GM23338 (cell line): ENCODE data around the gene SARS1. TPM values are rescaled to one million over a fixed set of nuclear protein-coding genes. Genes with fewer than 3 reads are reported as not detected.

Source experiments
- ATAC-seq: fragments of 200-7000 bp; cut with Tn5 transposase; 3 replicates; pipeline ENCODE4 v1.9.1; 2020
- DNase-seq: peaks from one replicate; pipeline ENCODE4 v3.0.0-alpha.2; 2015; ENCODE audit warnings: low spot score
- H2AFZ ChIP-seq: fragments of 200-600 bp; sonication (generic); 2 replicates; pipeline ENCODE4 v1.8.0; 2016; ENCODE audit warnings: antibody characterized with exemption, mild to moderate bottlenecking, moderate library complexity
- H3F3A ChIP-seq: fragments of 200-600 bp; sonication (generic); replicated peaks from 2 replicates; pipeline ENCODE4 v1.8.0; 2017; ENCODE audit warnings: antibody characterized with exemption, mixed run types, low read depth
- H3K27ac ChIP-seq: fragments of 200-600 bp; sonication (generic); 2 replicates; pipeline ENCODE4 v1.6.1; 2016; ENCODE audit warnings: low read depth
- H3K27me3 ChIP-seq: fragments of 200-600 bp; sonication (generic); 2 replicates; pipeline ENCODE4 v1.8.0; 2016; ENCODE audit warnings: mild to moderate bottlenecking, mixed run types, moderate library complexity; ENCODE audit not compliant: insufficient read depth
- H3K36me3 ChIP-seq: fragments of 200-600 bp; sonication (generic); 2 replicates; pipeline ENCODE4 v1.8.0; 2016; ENCODE audit warnings: mild to moderate bottlenecking; ENCODE audit not compliant: insufficient read depth
- H3K4me1 ChIP-seq: fragments of 200-600 bp; sonication (generic); 2 replicates; pipeline ENCODE4 v1.8.0; 2016; ENCODE audit warnings: mild to moderate bottlenecking, moderate library complexity; ENCODE audit not compliant: insufficient read depth
- H3K4me2 ChIP-seq: fragments of 200-600 bp; sonication (generic); 2 replicates; pipeline ENCODE4 v1.7.1; 2017; ENCODE audit warnings: mixed run types
- H3K4me3 ChIP-seq: fragments of 200-600 bp; sonication (generic); 2 replicates; pipeline ENCODE4 v1.6.1; 2016; ENCODE audit warnings: mixed run types
- H3K79me2 ChIP-seq: fragments of 200-600 bp; sonication (generic); replicated peaks from 2 replicates; pipeline ENCODE4 v1.8.0; 2017; ENCODE audit warnings: mild to moderate bottlenecking; ENCODE audit not compliant: insufficient read depth
- H3K9me2 ChIP-seq: fragments of 200-600 bp; sonication (generic); 2 replicates; pipeline ENCODE4 v1.8.0; 2017; ENCODE audit not compliant: insufficient read depth
- H4K20me1 ChIP-seq: fragments of 200-600 bp; sonication (generic); replicated peaks from 2 replicates; pipeline ENCODE4 v1.8.0; 2017; ENCODE audit warnings: mild to moderate bottlenecking; ENCODE audit not compliant: insufficient read depth
- H3K27ac Mint-ChIP-seq: 2 replicates; pipeline ENCODE4 v1.8.0; 2020; ENCODE audit warnings: inconsistent platforms, mild to moderate bottlenecking, moderate library complexity, mixed read lengths
- H3K27me3 Mint-ChIP-seq: 3 replicates; pipeline ENCODE4 v1.8.0; 2022; ENCODE audit warnings: low read depth, mild to moderate bottlenecking, moderate library complexity, mixed read lengths, inconsistent platforms; ENCODE audit not compliant: insufficient read depth, poor library complexity
- H3K36me3 Mint-ChIP-seq: 3 replicates; pipeline ENCODE4 v1.8.0; 2021; ENCODE audit warnings: low read depth, mild to moderate bottlenecking, inconsistent platforms, moderate library complexity, mixed read lengths
- H3K4me1 Mint-ChIP-seq: 3 replicates; pipeline ENCODE4 v1.8.0; 2020; ENCODE audit warnings: mild to moderate bottlenecking, inconsistent platforms, mixed read lengths
- H3K4me3 Mint-ChIP-seq: 3 replicates; pipeline ENCODE4 v1.8.0; 2021; ENCODE audit warnings: moderate library complexity, mild to moderate bottlenecking, inconsistent platforms, mixed read lengths
- H3K9me3 Mint-ChIP-seq: 3 replicates; pipeline ENCODE4 v1.8.0; 2020; ENCODE audit warnings: moderate library complexity, mild to moderate bottlenecking, inconsistent platforms, mixed read lengths
- CREB1 ChIP-seq: fragments of 250-450 bp; sonication (Bioruptor Pico); IDR thresholded peaks from 2 replicates; pipeline ENCODE4 v1.5.0; 2020; ENCODE audit warnings: low read depth, mild to moderate bottlenecking, moderate library complexity
- EZH2 ChIP-seq: fragments of 200-600 bp; sonication (generic); IDR thresholded peaks from one replicate; pipeline ENCODE4 v1.8.0; 2017; ENCODE audit warnings: antibody characterized with exemption, mild to moderate bottlenecking, low read depth; ENCODE audit not compliant: unreplicated experiment
- EZH2phosphoT487 ChIP-seq: fragments of 200-600 bp; sonication (generic); IDR thresholded peaks from one replicate; pipeline ENCODE4 v1.8.1; 2018; ENCODE audit warnings: antibody characterized with exemption; ENCODE audit not compliant: unreplicated experiment
- ZNF331 ChIP-seq: fragments of 250-450 bp; sonication (Bioruptor Pico); IDR thresholded peaks from 2 replicates; pipeline ENCODE4 v1.5.0; 2020; ENCODE audit warnings: low read depth, mild to moderate bottlenecking, moderate library complexity
- polyA plus RNA-seq: library from polyadenylated mRNA; unstranded; fragments of >200 nt; fragmentation: Nextera tagmentation; extraction: Ambion mirVana; gene quantifications from 2 replicates; pipeline ENCODE4 v1.2.1, GENCODE V29; 2016
- total RNA-seq: library from RNA; depleted of rRNA; stranded (reverse); fragments of >200 nt; shearing (Covaris generic); gene quantifications from 2 replicates; pipeline ENCODE4 v1.2.3, GENCODE V29; 2014
- TF ChIP-seq, protein P1 (sequence below), 2 experiments: fragments of 200-600 bp in 1 of 2; sonication (generic) in 1 of 2; conservative IDR thresholded peaks; 2 replicates each; pipeline versions ENCODE4 v1.5.1 to v1.6.1; 2016 to 2017; ENCODE audit warnings: antibody characterized with exemption in 2 of 2, low read depth in 2 of 2, mild to moderate bottlenecking in 2 of 2, moderate library complexity in 1 of 2
- TF ChIP-seq, protein P2 (sequence below): fragments of 250-450 bp; sonication (Bioruptor Pico); IDR thresholded peaks from 2 replicates; pipeline ENCODE4 v1.5.0; 2020; ENCODE audit warnings: mild to moderate bottlenecking, moderate library complexity

Gene SARS1
- total and polyA plus RNA-seq, 2 experiments from 2014 or later = 141 to 166 TPM

DNA sequence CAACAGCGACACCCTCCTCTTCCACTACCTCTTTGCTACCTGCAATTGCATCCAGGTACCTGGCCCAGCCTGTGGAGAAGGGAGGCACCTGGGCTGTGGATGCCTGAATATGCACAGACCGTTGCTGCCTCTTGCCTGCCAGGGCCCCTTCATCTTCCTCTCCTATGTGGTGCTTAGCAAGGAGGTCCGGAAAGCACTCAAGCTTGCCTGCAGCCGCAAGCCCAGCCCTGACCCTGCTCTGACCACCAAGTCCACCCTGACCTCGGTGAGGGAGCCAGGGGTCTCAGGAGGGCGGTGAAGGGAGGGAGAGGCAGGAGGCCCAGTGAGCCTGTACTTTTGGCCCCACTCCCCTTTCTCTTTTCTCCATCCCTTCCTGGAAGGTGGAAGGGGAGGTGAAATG, 57.7 kb downstream of the SARS1 start:
- peaks cover 14% of the 10 kb centered on the region for H3K27me3 Mint-ChIP-seq
- ATAC-seq (no peak), DNase-seq (no peak)
- H3F3A ChIP-seq = peaks cover 3% of the 10 kb centered on the region; the same call in 1 of the 2 replicates
- H3K4me1 Mint-ChIP-seq = peaks cover 22% of the 10 kb centered on the region
- H3K4me2 ChIP-seq = no peak overlapping the region
- H3K4me3 ChIP-seq = no peak overlapping the region
- H3K36me3 ChIP-seq = no peaks in the 10 kb centered on the region
- H3K9me3 Mint-ChIP-seq = no peaks in the 10 kb centered on the region; the same call in 2 of the 3 replicates
- H3K27ac ChIP-seq = no peak overlapping the region
- no peaks in the 10 kb centered on the region for H3K27me3 ChIP-seq
- H3K9me2 ChIP-seq = no peaks in the 10 kb centered on the region
- no peak for TF ChIP-seq EZH2
- TF ChIP-seq EZH2phosphoT487 = no peak
- no peak for TF ChIP-seq CREB1 (CRISPR knock-in tag)
- TF ChIP-seq, protein P1, sequence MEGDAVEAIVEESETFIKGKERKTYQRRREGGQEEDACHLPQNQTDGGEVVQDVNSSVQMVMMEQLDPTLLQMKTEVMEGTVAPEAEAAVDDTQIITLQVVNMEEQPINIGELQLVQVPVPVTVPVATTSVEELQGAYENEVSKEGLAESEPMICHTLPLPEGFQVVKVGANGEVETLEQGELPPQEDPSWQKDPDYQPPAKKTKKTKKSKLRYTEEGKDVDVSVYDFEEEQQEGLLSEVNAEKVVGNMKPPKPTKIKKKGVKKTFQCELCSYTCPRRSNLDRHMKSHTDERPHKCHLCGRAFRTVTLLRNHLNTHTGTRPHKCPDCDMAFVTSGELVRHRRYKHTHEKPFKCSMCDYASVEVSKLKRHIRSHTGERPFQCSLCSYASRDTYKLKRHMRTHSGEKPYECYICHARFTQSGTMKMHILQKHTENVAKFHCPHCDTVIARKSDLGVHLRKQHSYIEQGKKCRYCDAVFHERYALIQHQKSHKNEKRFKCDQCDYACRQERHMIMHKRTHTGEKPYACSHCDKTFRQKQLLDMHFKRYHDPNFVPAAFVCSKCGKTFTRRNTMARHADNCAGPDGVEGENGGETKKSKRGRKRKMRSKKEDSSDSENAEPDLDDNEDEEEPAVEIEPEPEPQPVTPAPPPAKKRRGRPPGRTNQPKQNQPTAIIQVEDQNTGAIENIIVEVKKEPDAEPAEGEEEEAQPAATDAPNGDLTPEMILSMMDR (conservative IDR thresholded peaks at IDR 0.05; ENCODE audit: low read depth in 2 of 2) = no peak
- no peak overlapping the region for H3K27ac Mint-ChIP-seq
- H3K79me2 ChIP-seq = no peaks in the 10 kb centered on the region
- no peak overlapping the region for H3K4me3 Mint-ChIP-seq
- no peaks in the 10 kb centered on the region for H4K20me1 ChIP-seq
- peaks cover 16% of the 10 kb centered on the region for H3K4me1 ChIP-seq
- no peak overlapping the region for H2AFZ ChIP-seq
- H3K36me3 Mint-ChIP-seq = peaks cover 18% of the 10 kb centered on the region

DNA sequence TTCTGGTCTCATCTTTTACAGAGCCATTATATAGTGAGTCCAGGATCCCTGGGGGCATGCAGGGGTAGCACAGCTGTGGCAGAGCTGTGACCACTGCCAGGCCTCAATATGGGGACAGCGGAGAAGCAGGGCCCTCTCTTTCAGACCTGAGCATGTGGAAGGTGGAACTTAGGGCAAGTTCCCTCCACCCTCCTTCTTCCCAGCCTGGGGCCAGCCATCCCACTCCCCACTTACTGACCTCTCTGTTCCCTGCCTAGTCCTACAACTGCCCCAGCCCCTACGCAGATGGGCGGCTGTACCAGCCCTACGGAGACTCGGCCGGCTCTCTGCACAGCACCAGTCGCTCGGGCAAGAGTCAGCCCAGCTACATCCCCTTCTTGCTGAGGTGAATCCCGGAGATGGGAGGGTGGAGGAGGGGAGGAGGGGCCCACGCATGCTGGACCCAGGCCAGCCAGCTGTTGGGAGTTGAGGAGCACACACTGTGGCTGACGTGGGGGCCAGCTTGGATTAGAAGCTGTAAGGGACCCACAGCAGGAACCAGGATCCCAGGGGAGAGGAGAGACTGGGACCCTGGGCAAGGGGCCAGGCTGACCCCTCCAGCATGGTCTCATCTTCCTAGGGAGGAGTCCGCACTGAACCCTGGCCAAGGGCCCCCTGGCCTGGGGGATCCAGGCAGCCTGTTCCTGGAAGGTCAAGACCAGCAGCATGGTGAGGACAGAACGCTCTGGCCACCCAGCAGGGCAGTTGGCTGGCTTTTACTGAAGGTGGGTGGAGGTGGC, 58.5 kb downstream of the SARS1 start:
- H3K36me3 ChIP-seq = no peaks in the 10 kb centered on the region
- peaks cover 25% of the 10 kb centered on the region for H3K4me1 Mint-ChIP-seq
- no peak overlapping the region for H3K27ac Mint-ChIP-seq

More for the DNA sequence above, 58.5 kb downstream of the SARS1 start:
- no peaks in the 10 kb centered on the region for H3K9me2 ChIP-seq
- TF ChIP-seq ZNF331 (CRISPR knock-in tag) = no peak
- TF ChIP-seq, protein P2, sequence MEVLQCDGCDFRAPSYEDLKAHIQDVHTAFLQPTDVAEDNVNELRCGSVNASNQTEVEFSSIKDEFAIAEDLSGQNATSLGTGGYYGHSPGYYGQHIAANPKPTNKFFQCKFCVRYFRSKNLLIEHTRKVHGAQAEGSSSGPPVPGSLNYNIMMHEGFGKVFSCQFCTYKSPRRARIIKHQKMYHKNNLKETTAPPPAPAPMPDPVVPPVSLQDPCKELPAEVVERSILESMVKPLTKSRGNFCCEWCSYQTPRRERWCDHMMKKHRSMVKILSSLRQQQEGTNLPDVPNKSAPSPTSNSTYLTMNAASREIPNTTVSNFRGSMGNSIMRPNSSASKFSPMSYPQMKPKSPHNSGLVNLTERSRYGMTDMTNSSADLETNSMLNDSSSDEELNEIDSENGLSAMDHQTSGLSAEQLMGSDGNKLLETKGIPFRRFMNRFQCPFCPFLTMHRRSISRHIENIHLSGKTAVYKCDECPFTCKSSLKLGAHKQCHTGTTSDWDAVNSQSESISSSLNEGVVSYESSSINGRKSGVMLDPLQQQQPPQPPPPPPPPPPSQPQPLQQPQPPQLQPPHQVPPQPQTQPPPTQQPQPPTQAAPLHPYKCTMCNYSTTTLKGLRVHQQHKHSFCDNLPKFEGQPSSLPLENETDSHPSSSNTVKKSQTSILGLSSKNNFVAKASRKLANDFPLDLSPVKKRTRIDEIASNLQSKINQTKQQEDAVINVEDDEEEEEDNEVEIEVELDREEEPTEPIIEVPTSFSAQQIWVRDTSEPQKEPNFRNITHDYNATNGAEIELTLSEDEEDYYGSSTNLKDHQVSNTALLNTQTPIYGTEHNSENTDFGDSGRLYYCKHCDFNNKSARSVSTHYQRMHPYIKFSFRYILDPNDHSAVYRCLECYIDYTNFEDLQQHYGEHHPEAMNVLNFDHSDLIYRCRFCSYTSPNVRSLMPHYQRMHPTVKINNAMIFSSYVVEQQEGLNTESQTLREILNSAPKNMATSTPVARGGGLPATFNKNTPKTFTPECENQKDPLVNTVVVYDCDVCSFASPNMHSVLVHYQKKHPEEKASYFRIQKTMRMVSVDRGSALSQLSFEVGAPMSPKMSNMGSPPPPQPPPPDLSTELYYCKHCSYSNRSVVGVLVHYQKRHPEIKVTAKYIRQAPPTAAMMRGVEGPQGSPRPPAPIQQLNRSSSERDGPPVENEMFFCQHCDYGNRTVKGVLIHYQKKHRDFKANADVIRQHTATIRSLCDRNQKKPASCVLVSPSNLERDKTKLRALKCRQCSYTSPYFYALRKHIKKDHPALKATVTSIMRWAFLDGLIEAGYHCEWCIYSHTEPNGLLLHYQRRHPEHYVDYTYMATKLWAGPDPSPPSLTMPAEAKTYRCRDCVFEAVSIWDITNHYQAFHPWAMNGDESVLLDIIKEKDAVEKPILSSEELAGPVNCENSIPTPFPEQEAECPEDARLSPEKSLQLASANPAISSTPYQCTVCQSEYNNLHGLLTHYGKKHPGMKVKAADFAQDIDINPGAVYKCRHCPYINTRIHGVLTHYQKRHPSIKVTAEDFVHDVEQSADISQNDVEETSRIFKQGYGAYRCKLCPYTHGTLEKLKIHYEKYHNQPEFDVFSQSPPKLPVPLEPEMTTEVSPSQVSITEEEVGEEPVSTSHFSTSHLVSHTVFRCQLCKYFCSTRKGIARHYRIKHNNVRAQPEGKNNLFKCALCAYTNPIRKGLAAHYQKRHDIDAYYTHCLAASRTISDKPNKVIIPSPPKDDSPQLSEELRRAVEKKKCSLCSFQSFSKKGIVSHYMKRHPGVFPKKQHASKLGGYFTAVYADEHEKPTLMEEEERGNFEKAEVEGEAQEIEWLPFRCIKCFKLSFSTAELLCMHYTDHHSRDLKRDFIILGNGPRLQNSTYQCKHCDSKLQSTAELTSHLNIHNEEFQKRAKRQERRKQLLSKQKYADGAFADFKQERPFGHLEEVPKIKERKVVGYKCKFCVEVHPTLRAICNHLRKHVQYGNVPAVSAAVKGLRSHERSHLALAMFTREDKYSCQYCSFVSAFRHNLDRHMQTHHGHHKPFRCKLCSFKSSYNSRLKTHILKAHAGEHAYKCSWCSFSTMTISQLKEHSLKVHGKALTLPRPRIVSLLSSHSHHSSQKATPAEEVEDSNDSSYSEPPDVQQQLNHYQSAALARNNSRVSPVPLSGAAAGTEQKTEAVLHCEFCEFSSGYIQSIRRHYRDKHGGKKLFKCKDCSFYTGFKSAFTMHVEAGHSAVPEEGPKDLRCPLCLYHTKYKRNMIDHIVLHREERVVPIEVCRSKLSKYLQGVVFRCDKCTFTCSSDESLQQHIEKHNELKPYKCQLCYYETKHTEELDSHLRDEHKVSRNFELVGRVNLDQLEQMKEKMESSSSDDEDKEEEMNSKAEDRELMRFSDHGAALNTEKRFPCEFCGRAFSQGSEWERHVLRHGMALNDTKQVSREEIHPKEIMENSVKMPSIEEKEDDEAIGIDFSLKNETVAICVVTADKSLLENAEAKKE = no peak
- no peaks in the 10 kb centered on the region for H3K79me2 ChIP-seq
- Mint-ChIP-seq H3K9me3 (no peaks in the 10 kb centered on the region; the same call in 2 of the 3 replicates), H3K36me3 (peaks cover 21% of the 10 kb centered on the region), H3K4me3 (no peak overlapping the region), H3K27me3 (peaks cover 14% of the 10 kb centered on the region)
- H4K20me1 ChIP-seq = no peaks in the 10 kb centered on the region
- no peak overlapping the region for H3K4me3 ChIP-seq
- DNase-seq (no peak), ATAC-seq (no peak)
- peaks cover 7% of the 10 kb centered on the region; the same call in 1 of the 2 replicates for H3F3A ChIP-seq
- H3K27ac ChIP-seq = no peak overlapping the region
- H3K4me2 ChIP-seq = no peak overlapping the region
- peaks cover 16% of the 10 kb centered on the region for H3K4me1 ChIP-seq
- H2AFZ ChIP-seq = no peak overlapping the region
- H3K27me3 ChIP-seq = no peaks in the 10 kb centered on the region
